ENCODE results near the gene ELL3. TPM values are rescaled to one million over a fixed set of nuclear protein-coding genes. Genes with fewer than 3 reads are reported as not detected.
A peak's percentile ranks its signal among the peaks of the same experiment; 100 is the strongest.

Gene ELL3
- total and polyA plus RNA-seq, 10 of the 15 experiments (the other 5 are each of a cell fraction or from before 2014, with no cell fraction given) = 12.9 to 30.3 (median 20.2) TPM

GRCh38 chr15:43769584-43770228 lies 7.1 kb downstream of the ELL3 start:
- Histone ChIP-seq H3K4me3 (no peak overlapping the region), H3K79me2 (ENCODE audit: control insufficient read depth, insufficient read depth, low read length) (no peaks in the 10 kb centered on the region), H3K27me3 (replicated peaks in 1 of 2; ENCODE audit: control insufficient read depth in 2 of 2, insufficient read depth in 2 of 2, low read length in 1 of 2) (no peaks in the 10 kb centered on the region), H3K27ac (ENCODE audit: control insufficient read depth, insufficient read depth) (no peak overlapping the region), H3K9me3 (replicated peaks; ENCODE audit: control insufficient read depth, insufficient read depth, low read length) (no peaks in the 10 kb centered on the region), H3K4me1 (ENCODE audit: control insufficient read depth, insufficient read depth, low read length) (no peaks in the 10 kb centered on the region), H3K4me2 (ENCODE audit: control insufficient read depth, insufficient read depth) (no peak overlapping the region), H3K36me3 (ENCODE audit: control insufficient read depth in 2 of 2, insufficient read depth in 2 of 2, low read length in 1 of 2) (peaks cover 16 to 53% of the 10 kb centered on the region in 2 experiments), H2AFZ (ENCODE audit: control insufficient read depth, low read depth, low read length) (no peak overlapping the region), H3K9ac (ENCODE audit: control insufficient read depth, insufficient read depth, low read length) (no peak overlapping the region), H4K20me1 (ENCODE audit: control insufficient read depth, insufficient read depth) (0 out of 2 replicates have a peak, but pooled peaks cover 2% of the 10 kb centered on the region)
- SMC1A ChIA-PET (ENCODE audit: uncharacterized antibody, unreplicated experiment) = interaction anchor here (0.6 to 14.9 kb wide), 11 partner anchors 13 to 67 kb away, joined by 3 to 129 read pairs (median 3); partner anchors contain the start of genes MFAP1 and SERF2
- FAIRE-seq = peak; percentile 87
- CTCF ChIA-PET = interaction anchor here (0.7 to 3.0 kb wide), 16 partner anchors 9 to 1038 kb away, joined by 3 to 30 read pairs (median 4); partner anchors contain the start of genes HYPK, MFAP1, PDIA3 and SERINC4
- DNase-seq (ENCODE audit: low read depth, low spot score) = no peak
- TF ChIP-seq ZNF384 (IDR thresholded peaks at IDR 0.05; ENCODE audit: borderline replicate concordance, low read depth, low read length) (peak; percentile 47; the same call in 1 of the 2 replicates), SMC3 (IDR thresholded peaks at IDR 0.05; ENCODE audit: borderline replicate concordance, low read length) (peak; percentile 45; the same call in 1 of the 2 replicates), RAD21 (IDR thresholded peaks at IDR 0.05; ENCODE audit: insufficient read depth, low read depth, low read length) (peak; percentile 60), EZH2 (IDR thresholded peaks at IDR 0.05; ENCODE audit: borderline replicate concordance, control insufficient read depth, low read depth, low read length) (no peak), CTCF (IDR thresholded peaks at IDR 0.05 in 2 of 3, conservative IDR thresholded peaks at IDR 0.05 in 1 of 3; ENCODE audit: control insufficient read depth in 2 of 3, extremely low read depth in 1 of 3, insufficient read depth in 1 of 3, low read depth in 3 of 3, low read length in 3 of 3) (peak; percentile 83 to 92 (median 84))
- RAD21 ChIA-PET (ENCODE audit: unreplicated experiment) = interaction anchor here (0.7 to 1.2 kb wide), 4 partner anchors 17 to 23 kb away, joined by 3 to 4 read pairs (median 3); no protein-coding TSS in a partner anchor
- 56% methylated on average over 5 of the region's 5 CpGs for WGBS (ENCODE audit: insufficient coverage, insufficient replicate concordance, low lambda C conversion rate, missing lambda C conversion rate)
- POLR2A ChIA-PET = no interaction called here
- BruUV-seq (replicated peaks) = no TSS peak
- intact Hi-C loops (cut with micrococcal nuclease; ENCODE audit: unreplicated experiment) = no loop called here
- in situ Hi-C loops (cut with MboI) = no loop called here
- peak; percentile 81 for ATAC-seq

Measured in GM12878 (cell line).